Fibroblast of lung (primary cell): ENCODE data around the gene OR52N1. TPM values are rescaled to one million over a fixed set of nuclear protein-coding genes. Genes with fewer than 3 reads are reported as not detected.

Experiments
- DNase-seq, 2 donors: peaks; one replicate each; pipeline versions ENCODE4 v3.0.0 to v3.0.0-alpha.2; 2010; ENCODE audit warnings: low read depth in 2 of 2
- H2AFZ ChIP-seq: 2 replicates; pipeline ENCODE4 v1.5.1; 2012; ENCODE audit warnings: low read length, control low read depth, inconsistent platforms
- H3K27ac ChIP-seq: 2 replicates; pipeline ENCODE4 v1.5.1; 2011; ENCODE audit warnings: low read length, control low read depth; ENCODE audit not compliant: insufficient read depth
- H3K27me3 ChIP-seq: 2 replicates; pipeline ENCODE4 v1.5.1; 2011; ENCODE audit warnings: mild to moderate bottlenecking, low read length; ENCODE audit not compliant: control insufficient read depth, insufficient read depth
- H3K36me3 ChIP-seq: 2 replicates; pipeline ENCODE4 v1.5.1; 2011; ENCODE audit warnings: low read length; ENCODE audit not compliant: control insufficient read depth, insufficient read depth
- H3K4me1 ChIP-seq: 2 replicates; pipeline ENCODE4 v1.5.1; 2011; ENCODE audit warnings: low read length; ENCODE audit not compliant: control insufficient read depth, insufficient read depth; ENCODE audit errors: extremely low read depth
- H3K4me2 ChIP-seq: 2 replicates; pipeline ENCODE4 v1.5.1; 2011; ENCODE audit warnings: low read length, control low read depth; ENCODE audit not compliant: insufficient read depth; ENCODE audit errors: extremely low read depth
- H3K4me3 ChIP-seq, 4 experiments: fragments of 200-600 bp in 1 of 4; sonication (generic) in 1 of 4; replicated peaks in 1 of 4; 2 replicates each; pipeline ENCODE4 v1.5.1; 2011 to 2016; ENCODE audit warnings: low read length in 4 of 4, low read depth in 3 of 4, mild to moderate bottlenecking in 3 of 4, control low read depth in 2 of 4, inconsistent platforms in 1 of 4, mixed read lengths in 1 of 4; ENCODE audit not compliant: insufficient read depth in 1 of 4; ENCODE audit errors: control extremely low read depth in 1 of 4
- H3K79me2 ChIP-seq: 2 replicates; pipeline ENCODE4 v1.5.1; 2012; ENCODE audit warnings: mild to moderate bottlenecking, low read length, inconsistent platforms; ENCODE audit not compliant: control insufficient read depth, insufficient read depth
- H3K9ac ChIP-seq: 2 replicates; pipeline ENCODE4 v1.5.1; 2011; ENCODE audit warnings: mild to moderate bottlenecking, low read length, control low read depth; ENCODE audit not compliant: insufficient read depth
- H3K9me3 ChIP-seq: 2 replicates; pipeline ENCODE4 v1.5.1; 2012; ENCODE audit warnings: low read depth, low read length; ENCODE audit not compliant: control insufficient read depth, insufficient read depth
- H4K20me1 ChIP-seq: 2 replicates; pipeline ENCODE4 v1.5.1; 2011; ENCODE audit warnings: low read length; ENCODE audit not compliant: control insufficient read depth, insufficient read depth; ENCODE audit errors: extremely low read depth
- CTCF ChIP-seq, 2 donors: IDR thresholded peaks in 1 of 2; conservative IDR thresholded peaks in 1 of 2; 1 replicate in 1 of 2; 2 replicates in 1 of 2; pipeline ENCODE4 v1.5.1; 2011 to 2012; ENCODE audit warnings: low read length in 2 of 2, control low read depth in 1 of 2, inconsistent platforms in 1 of 2, low read depth in 1 of 2, mild to moderate bottlenecking in 1 of 2
- EZH2 ChIP-seq: IDR thresholded peaks from 2 replicates; pipeline ENCODE4 v1.5.1; 2012; ENCODE audit warnings: low read length, control low read depth, mild to moderate bottlenecking; ENCODE audit errors: missing control alignments
- polyA plus RNA-seq, 2 donors: library from polyadenylated mRNA; depleted of rRNA in 1 of 2; stranded (reverse) in 1 of 2; unstranded in 1 of 2; fragments of >200 nt; gene quantifications; 2 replicates each; pipeline ENCODE4 v1.2.1, GENCODE V29; 2011 to 2012; ENCODE audit warnings: missing spikeins in 1 of 2
- total RNA-seq: library from RNA; depleted of rRNA; stranded (reverse); fragments of >200 nt; gene quantifications from 2 replicates; pipeline ENCODE4 v1.2.1, GENCODE V29; 2014

Gene OR52N1
- total and polyA plus RNA-seq, 2 donors (not counting 1 experiment from before 2014, with no cell fraction given), result not detected

- Histone ChIP-seq H3K27me3 (no peaks in the 10 kb centered on the region), H3K27ac (no peak overlapping the region), H4K20me1 (no peaks in the 10 kb centered on the region), H3K4me3 (no peak overlapping the region), H3K9me3 (no peaks in the 10 kb centered on the region), H3K4me2 (no peak overlapping the region), H2AFZ (no peak overlapping the region), H3K9ac (no peak overlapping the region), H3K79me2 (no peaks in the 10 kb centered on the region), H3K4me1 (no peaks in the 10 kb centered on the region), H3K36me3 (no peaks in the 10 kb centered on the region)
- no peak for DNase-seq
- TF ChIP-seq EZH2 (no peak), CTCF (conservative IDR thresholded peaks at IDR 0.05 in 1 of 2, IDR thresholded peaks at IDR 0.05 in 1 of 2; ENCODE audit: low read depth in 1 of 2, low read length in 2 of 2) (no peak)
Observed at GRCh38 chr11:5738431-5738830, 52.6 kb downstream of the OR52N1 start.

- Histone ChIP-seq H3K4me2 (no peak overlapping the region), H3K9me3 (no peaks in the 10 kb centered on the region), H3K4me1 (no peaks in the 10 kb centered on the region), H4K20me1 (no peaks in the 10 kb centered on the region), H3K4me3 (no peak overlapping the region), H3K27ac (no peak overlapping the region), H2AFZ (no peak overlapping the region), H3K9ac (no peak overlapping the region), H3K36me3 (no peaks in the 10 kb centered on the region), H3K27me3 (no peaks in the 10 kb centered on the region), H3K79me2 (no peaks in the 10 kb centered on the region)
- TF ChIP-seq EZH2 (no peak), CTCF (conservative IDR thresholded peaks at IDR 0.05 in 1 of 2, IDR thresholded peaks at IDR 0.05 in 1 of 2; ENCODE audit: low read depth in 1 of 2, low read length in 2 of 2) (no peak)
- DNase-seq, result peak in 1 of 2 donors; percentile 41
Observed at GRCh38 chr11:5737670-5738392, 53.2 kb downstream of the OR52N1 start.

GRCh38 chr11:5737091-5737490 is 54.0 kb downstream of the OR52N1 start:
- H3K4me1 ChIP-seq, result no peaks in the 10 kb centered on the region
- no peaks in the 10 kb centered on the region for H3K36me3 ChIP-seq
- H4K20me1 ChIP-seq, result no peaks in the 10 kb centered on the region
- H3K27ac ChIP-seq, result no peak overlapping the region
- no peaks in the 10 kb centered on the region for H3K79me2 ChIP-seq
- H3K27me3 ChIP-seq, result no peaks in the 10 kb centered on the region
- no peak overlapping the region for H2AFZ ChIP-seq
- no peak overlapping the region for H3K4me3 ChIP-seq
- H3K4me2 ChIP-seq, result no peak overlapping the region
- no peak overlapping the region for H3K9ac ChIP-seq
- TF ChIP-seq CTCF (conservative IDR thresholded peaks at IDR 0.05 in 1 of 2, IDR thresholded peaks at IDR 0.05 in 1 of 2; ENCODE audit: low read depth in 1 of 2, low read length in 2 of 2), result no peak
- DNase-seq, result peak; percentile 13 to 77
- no peaks in the 10 kb centered on the region for H3K9me3 ChIP-seq

Other genes with a start within 250 kb of the OR52N1 start
- gene OR52H1, start 242.7 kb downstream of the OR52N1 start, total RNA-seq, result 0.50 and 0.51 TPM in 2 replicates
- gene OR52H1, start 242.7 kb downstream of the OR52N1 start, polyA plus RNA-seq, result not detected in 2 replicates
- gene OR52B6, start 210.4 kb downstream of the OR52N1 start, total RNA-seq, result not detected in 2 replicates
- gene OR52B6, start 210.4 kb downstream of the OR52N1 start, polyA plus RNA-seq, result not detected in 2 replicates
- 4.9 and 8.6 TPM in 2 replicates for gene TRIM6, start 194.6 kb downstream of the OR52N1 start, total RNA-seq
- gene TRIM6, start 194.6 kb downstream of the OR52N1 start, polyA plus RNA-seq, result 8.2 and 13.8 TPM in 2 replicates
- gene TRIM34, start 166.3 kb downstream of the OR52N1 start, total RNA-seq, result 11.3 and 17.8 TPM in 2 replicates
- gene TRIM34, start 166.3 kb downstream of the OR52N1 start, polyA plus RNA-seq, result 13.6 and 18.5 TPM in 2 replicates
- gene TRIM5, start 106.2 kb downstream of the OR52N1 start, total RNA-seq, result 43.4 and 47.9 TPM in 2 replicates
- gene TRIM5, start 106.2 kb downstream of the OR52N1 start, polyA plus RNA-seq, result 26.8 and 32.4 TPM in 2 replicates
- gene TRIM22, start 101.5 kb downstream of the OR52N1 start, total RNA-seq, result 94.8 and 112 TPM in 2 replicates
- 74.3 and 108 TPM in 2 replicates for gene TRIM22, start 101.5 kb downstream of the OR52N1 start, polyA plus RNA-seq
- gene OR56B1, start 54.8 kb downstream of the OR52N1 start, total RNA-seq, result not detected in 2 replicates
- not detected in 2 replicates for gene OR56B1, start 54.8 kb downstream of the OR52N1 start, polyA plus RNA-seq
- 0.33 TPM in 1 of 2 replicates, not detected in the other for gene OR52N4, start 37.0 kb downstream of the OR52N1 start, total RNA-seq
- gene OR52N4, start 37.0 kb downstream of the OR52N1 start, polyA plus RNA-seq, result 0.08 TPM in 1 of 2 replicates, not detected in the other
- gene OR52N5, start 7.9 kb downstream of the OR52N1 start, total RNA-seq, result not detected in 2 replicates
- gene OR52N5, start 7.9 kb downstream of the OR52N1 start, polyA plus RNA-seq, result not detected in 2 replicates
- not detected in 2 replicates for gene OR52N2, start 17.7 kb upstream of the OR52N1 start, total RNA-seq
- gene OR52N2, start 17.7 kb upstream of the OR52N1 start, polyA plus RNA-seq, result not detected in 2 replicates
- gene OR52E6, start 50.6 kb upstream of the OR52N1 start, total RNA-seq, result under 0.01 TPM in 1 of 2 replicates, not detected in the other
- gene OR52E6, start 50.6 kb upstream of the OR52N1 start, polyA plus RNA-seq, result not detected in 2 replicates
- gene OR52E8, start 66.4 kb upstream of the OR52N1 start, total RNA-seq, result not detected in 2 replicates
- gene OR52E8, start 66.4 kb upstream of the OR52N1 start, polyA plus RNA-seq, result not detected in 2 replicates
- gene OR52E4, start 89.4 kb upstream of the OR52N1 start, total RNA-seq, result not detected in 2 replicates
- gene OR52E4, start 89.4 kb upstream of the OR52N1 start, polyA plus RNA-seq, result not detected in 2 replicates
- gene OR52E5, start 101.9 kb upstream of the OR52N1 start, total RNA-seq, result not detected in 2 replicates
- not detected in 2 replicates for gene OR52E5, start 101.9 kb upstream of the OR52N1 start, polyA plus RNA-seq
- not detected in 2 replicates for gene OR56A3, start 151.0 kb upstream of the OR52N1 start, total RNA-seq
- gene OR56A3, start 151.0 kb upstream of the OR52N1 start, polyA plus RNA-seq, result not detected in 2 replicates
- gene OR56A5, start 177.2 kb upstream of the OR52N1 start, total RNA-seq, result not detected in 2 replicates
- not detected in 2 replicates for gene OR56A5, start 177.2 kb upstream of the OR52N1 start, polyA plus RNA-seq
- not detected in 2 replicates for gene OR52L1, start 195.7 kb upstream of the OR52N1 start, total RNA-seq
- not detected in 2 replicates for gene OR52L1, start 195.7 kb upstream of the OR52N1 start, polyA plus RNA-seq
- not detected in 2 replicates for gene OR56A4, start 215.7 kb upstream of the OR52N1 start, total RNA-seq
- not detected in 2 replicates for gene OR56A4, start 215.7 kb upstream of the OR52N1 start, polyA plus RNA-seq
- not detected in 2 replicates for gene OR56A1, start 239.5 kb upstream of the OR52N1 start, total RNA-seq
- not detected in 2 replicates for gene OR56A1, start 239.5 kb upstream of the OR52N1 start, polyA plus RNA-seq